Mucosa of descending colon (tissue), 3 donors: ENCODE results near the gene ADAMTSL1. TPM values are rescaled to one million over a fixed set of nuclear protein-coding genes. Genes with fewer than 3 reads are reported as not detected.
"Not testable (repeated sequence)": the region's sequence is repeated elsewhere in the genome, so short reads cannot be mapped to it uniquely, and the experiment has no call there.

Experiments
- ATAC-seq: fragments of 200-7000 bp; cut with Tn5 transposase; one replicate; pipeline ENCODE4 v1.9.1; 2020; ENCODE audit warnings: mild to moderate bottlenecking, moderate library complexity
- DNase-seq, 3 donors: peaks; one replicate each; pipeline ENCODE4 v3.0.0-alpha.2; 2020
- H3K36me3 ChIP-seq: fragments of 200-600 bp; one replicate; pipeline ENCODE4 v1.8.0; 2021; ENCODE audit warnings: low read depth, mild to moderate bottlenecking
- H3K4me1 ChIP-seq: fragments of 200-600 bp; one replicate; pipeline ENCODE4 v1.8.0; 2021; ENCODE audit warnings: low read depth, mild to moderate bottlenecking
- H3K4me3 ChIP-seq: fragments of 200-600 bp; one replicate; pipeline ENCODE4 v1.8.0; 2021; ENCODE audit warnings: mild to moderate bottlenecking
- H3K9me3 ChIP-seq: fragments of 200-600 bp; one replicate; pipeline ENCODE4 v1.8.0; 2021; ENCODE audit warnings: mild to moderate bottlenecking
- intact Hi-C, 2 donors: fragments of 100-400 bp; cut with DNase I in 1 of 2; cut with micrococcal nuclease in 1 of 2; formaldehyde crosslinking; loops; one replicate each; pipeline versions ENCODE4 v1.11.0 to v1.11.1; 2022; cut with DNase I, micrococcal nuclease
- total RNA-seq, 3 donors: library from RNA; stranded (reverse); fragmentation: NEBNext Ultra II Directional in 2 of 3; extraction: Animal tissue kit (Norgen Biotek cat#: 25700) in 2 of 3; gene quantifications; one replicate each; pipeline versions ENCODE4 v1.2.1 to v1.2.4, GENCODE V29; 2021 to 2023
- TF ChIP-seq, protein P1 (sequence below): fragments of 200-600 bp; IDR thresholded peaks from one replicate; pipeline ENCODE4 v1.8.0; 2022; ENCODE audit warnings: antibody characterized with exemption, mild to moderate bottlenecking
- donor health status: DM: no; HTN: no; CAD: no; lungs with moderate emphysema.
- donor health status: DM: no; HTN: no; CAD: no.
- donor health status: DM: no; HTN: yes; CAD: no.

Gene ADAMTSL1
- total RNA-seq, 3 donors from 2014 or later: 10.1 to 32.1 (median 22.6) TPM

GRCh38 chr9:18864516-18864915 is 390.6 kb downstream of the ADAMTSL1 start:
- Histone ChIP-seq H3K4me1 (no peaks in the 10 kb centered on the region), H3K36me3 (no peaks in the 10 kb centered on the region), H3K4me3 (no peak overlapping the region), H3K9me3 (peaks cover 2% of the 10 kb centered on the region)
- intact Hi-C loops: no loop called here
- no peak for ATAC-seq
- TF ChIP-seq, protein P1, sequence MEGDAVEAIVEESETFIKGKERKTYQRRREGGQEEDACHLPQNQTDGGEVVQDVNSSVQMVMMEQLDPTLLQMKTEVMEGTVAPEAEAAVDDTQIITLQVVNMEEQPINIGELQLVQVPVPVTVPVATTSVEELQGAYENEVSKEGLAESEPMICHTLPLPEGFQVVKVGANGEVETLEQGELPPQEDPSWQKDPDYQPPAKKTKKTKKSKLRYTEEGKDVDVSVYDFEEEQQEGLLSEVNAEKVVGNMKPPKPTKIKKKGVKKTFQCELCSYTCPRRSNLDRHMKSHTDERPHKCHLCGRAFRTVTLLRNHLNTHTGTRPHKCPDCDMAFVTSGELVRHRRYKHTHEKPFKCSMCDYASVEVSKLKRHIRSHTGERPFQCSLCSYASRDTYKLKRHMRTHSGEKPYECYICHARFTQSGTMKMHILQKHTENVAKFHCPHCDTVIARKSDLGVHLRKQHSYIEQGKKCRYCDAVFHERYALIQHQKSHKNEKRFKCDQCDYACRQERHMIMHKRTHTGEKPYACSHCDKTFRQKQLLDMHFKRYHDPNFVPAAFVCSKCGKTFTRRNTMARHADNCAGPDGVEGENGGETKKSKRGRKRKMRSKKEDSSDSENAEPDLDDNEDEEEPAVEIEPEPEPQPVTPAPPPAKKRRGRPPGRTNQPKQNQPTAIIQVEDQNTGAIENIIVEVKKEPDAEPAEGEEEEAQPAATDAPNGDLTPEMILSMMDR: no peak
- DNase-seq: no peak

GRCh38 chr9:18865542-18865941 is 391.6 kb downstream of the ADAMTSL1 start:
- H3K4me1 ChIP-seq: no peaks in the 10 kb centered on the region
- TF ChIP-seq, protein P1: no peak
- intact Hi-C loops: no loop called here
- H3K4me3 ChIP-seq: no peak overlapping the region
- ATAC-seq (no peak), DNase-seq (no peak)
- no peaks in the 10 kb centered on the region for H3K36me3 ChIP-seq
- peaks cover 2% of the 10 kb centered on the region for H3K9me3 ChIP-seq

GRCh38 chr9:18866121-18866831 is 392.3 kb downstream of the ADAMTSL1 start:
- H3K36me3 ChIP-seq: no peaks in the 10 kb centered on the region
- DNase-seq (no peak), ATAC-seq (no peak)
- TF ChIP-seq, protein P1: no peak
- no peaks in the 10 kb centered on the region for H3K4me1 ChIP-seq
- peaks cover 2% of the 10 kb centered on the region for H3K9me3 ChIP-seq
- intact Hi-C loops: no loop called here
- H3K4me3 ChIP-seq: no peak overlapping the region

- TF ChIP-seq, protein P1: no peak
- Histone ChIP-seq H3K9me3 (peaks cover 2% of the 10 kb centered on the region), H3K4me3 (no peak overlapping the region), H3K36me3 (no peaks in the 10 kb centered on the region), H3K4me1 (no peaks in the 10 kb centered on the region)
- ATAC-seq: no peak
- DNase-seq: no peak
- intact Hi-C loops: no loop called here
These were observed 395.8 kb downstream of the ADAMTSL1 start for GRCh38 chr9:18869725-18870124.

DNA sequence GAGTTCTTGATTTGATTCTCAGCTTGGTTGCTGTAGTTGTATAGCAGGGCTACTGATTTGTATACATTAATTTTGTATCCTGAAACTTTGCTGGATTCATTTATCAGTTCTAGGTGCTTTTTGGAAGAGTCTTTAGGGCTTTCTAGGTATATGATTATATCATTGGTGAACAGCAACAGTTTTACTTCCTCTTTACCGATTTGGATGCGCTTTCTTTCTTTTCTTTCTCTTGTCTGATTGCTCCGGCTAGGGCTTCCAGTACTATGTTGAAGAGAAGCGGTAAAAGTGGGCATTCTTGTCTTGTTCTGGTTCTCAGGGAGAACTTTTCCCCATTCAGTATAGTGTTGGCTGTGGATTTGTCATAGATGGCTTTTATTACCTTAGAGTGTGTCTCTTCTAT is 400.1 kb downstream of the ADAMTSL1 start:
- intact Hi-C loops: no loop called here

GRCh38 chr9:18874990-18875389 is 401.0 kb downstream of the ADAMTSL1 start:
- H3K4me1 ChIP-seq, DNase-seq, intact Hi-C loops, H3K9me3 ChIP-seq, H3K36me3 ChIP-seq, H3K4me3 ChIP-seq, ATAC-seq: not testable (repeated sequence)

More for the DNA sequence above, 400.1 kb downstream of the ADAMTSL1 start:
- TF ChIP-seq, protein P1: no peak
- H3K4me3 ChIP-seq: no peak overlapping the region
- ATAC-seq: no peak
- no peaks in the 10 kb centered on the region for H3K36me3 ChIP-seq
- H3K4me1 ChIP-seq: no peaks in the 10 kb centered on the region
- peaks cover 2% of the 10 kb centered on the region for H3K9me3 ChIP-seq
- no peak for DNase-seq
